Mammary epithelial cell (primary cell): ENCODE data around the gene VIL1.

Source experiments
- CTCF ChIP-seq, 2 donors: IDR thresholded peaks in 1 of 2; conservative IDR thresholded peaks in 1 of 2; 2 replicates each; pipeline ENCODE4 v1.5.1; 2011 to 2012; ENCODE audit warnings: inconsistent platforms in 2 of 2, low read length in 2 of 2, mild to moderate bottlenecking in 2 of 2, control low read depth in 1 of 2, low read depth in 1 of 2; ENCODE audit not compliant: insufficient read depth in 1 of 2; ENCODE audit errors: extremely low read depth in 1 of 2
- EZH2 ChIP-seq: IDR thresholded peaks from 2 replicates; pipeline ENCODE4 v1.6.1; 2012; ENCODE audit warnings: low read length, inconsistent platforms, borderline replicate concordance

DNA sequence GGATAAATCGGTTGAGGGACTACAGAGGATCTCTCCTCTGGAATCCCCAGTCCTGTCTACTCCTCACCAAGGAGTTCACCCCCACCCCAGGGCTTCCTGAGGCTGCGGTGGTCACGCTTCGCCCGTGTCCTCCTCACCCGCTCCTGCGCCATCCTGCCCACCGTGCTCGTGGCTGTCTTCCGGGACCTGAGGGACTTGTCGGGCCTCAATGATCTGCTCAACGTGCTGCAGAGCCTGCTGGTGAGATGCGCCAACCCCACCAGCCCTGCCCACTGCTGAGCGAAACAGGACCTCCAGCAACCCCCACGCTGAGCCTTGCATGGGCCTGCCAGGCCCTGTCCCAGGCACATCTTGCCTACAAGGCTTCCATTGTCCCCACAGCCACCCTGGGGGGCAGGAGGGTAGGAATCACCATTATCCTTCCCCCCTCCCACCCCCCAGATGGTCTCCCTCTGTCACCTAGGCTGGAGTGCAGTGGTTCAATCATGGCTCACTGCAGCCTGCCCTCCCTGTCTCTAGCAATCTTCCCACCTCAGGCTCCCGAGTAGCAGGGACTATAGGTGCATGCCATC is 25.9 kb upstream of the VIL1 start:
- no peak for TF ChIP-seq CTCF (conservative IDR thresholded peaks at IDR 0.05 in 1 of 2, IDR thresholded peaks at IDR 0.05 in 1 of 2; ENCODE audit: extremely low read depth in 1 of 2, insufficient read depth in 1 of 2, low read depth in 1 of 2, low read length in 2 of 2)
- TF ChIP-seq EZH2 = no peak
